Suppressor macrophage (primary cell): ENCODE measurements around the gene CRACDL.
A peak's percentile ranks its signal among the peaks of the same experiment; 100 is the strongest.
"Not testable (repeated sequence)": the region's sequence is repeated elsewhere in the genome, so short reads cannot be mapped to it uniquely, and the experiment has no call there.

Experiments used
- DNase-seq, 4 experiments: peaks; one replicate each; pipeline ENCODE4 v3.0.0-alpha.2; 2020 to 2022

Gene CRACDL

DNA sequence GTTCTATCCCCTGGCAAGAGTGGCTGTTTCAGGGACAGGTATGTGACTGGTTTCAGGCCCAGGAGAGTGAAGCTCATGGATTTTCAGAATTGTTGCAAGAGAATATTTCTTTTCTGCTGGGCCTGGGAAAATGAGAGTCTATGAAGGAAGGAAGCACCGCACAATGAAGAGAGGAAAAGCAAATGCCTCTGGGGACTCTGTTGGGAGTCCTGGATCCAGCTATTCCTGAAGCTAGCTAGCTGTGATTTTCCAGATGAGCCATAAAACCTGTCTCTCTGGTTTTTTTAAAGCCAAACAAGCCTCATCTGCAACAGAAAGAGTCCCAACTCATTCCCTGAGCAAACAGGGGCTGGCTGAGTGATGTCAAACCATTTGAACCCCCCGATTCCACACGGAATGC, 53.7 kb downstream of the CRACDL start:
- DNase-seq = no peak

DNA sequence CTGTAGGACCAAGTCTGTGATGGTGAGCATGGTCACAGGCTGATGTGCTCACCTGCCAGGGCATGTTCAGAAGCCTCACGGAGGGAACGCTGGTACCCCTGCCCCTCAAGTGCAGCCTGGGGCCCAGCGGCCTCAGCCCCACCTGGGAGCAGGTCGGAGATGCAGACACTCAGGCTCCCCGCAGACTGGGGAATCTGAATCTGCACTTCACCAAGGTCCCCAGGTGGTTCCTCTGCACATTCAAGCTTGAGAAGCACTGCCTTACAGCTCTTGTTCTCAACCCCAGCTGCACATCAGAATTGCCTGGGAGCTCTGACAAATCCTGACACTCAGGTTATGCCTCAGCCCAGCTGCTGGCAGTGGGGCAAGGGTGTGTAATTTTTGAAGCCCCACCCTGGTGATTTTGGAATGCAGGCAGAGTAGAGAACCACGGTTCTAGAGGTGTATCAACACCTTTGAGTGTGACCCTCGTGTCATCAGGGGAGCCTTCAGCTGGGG, 54.8 kb downstream of the CRACDL start:
- DNase-seq = no peak

DNA sequence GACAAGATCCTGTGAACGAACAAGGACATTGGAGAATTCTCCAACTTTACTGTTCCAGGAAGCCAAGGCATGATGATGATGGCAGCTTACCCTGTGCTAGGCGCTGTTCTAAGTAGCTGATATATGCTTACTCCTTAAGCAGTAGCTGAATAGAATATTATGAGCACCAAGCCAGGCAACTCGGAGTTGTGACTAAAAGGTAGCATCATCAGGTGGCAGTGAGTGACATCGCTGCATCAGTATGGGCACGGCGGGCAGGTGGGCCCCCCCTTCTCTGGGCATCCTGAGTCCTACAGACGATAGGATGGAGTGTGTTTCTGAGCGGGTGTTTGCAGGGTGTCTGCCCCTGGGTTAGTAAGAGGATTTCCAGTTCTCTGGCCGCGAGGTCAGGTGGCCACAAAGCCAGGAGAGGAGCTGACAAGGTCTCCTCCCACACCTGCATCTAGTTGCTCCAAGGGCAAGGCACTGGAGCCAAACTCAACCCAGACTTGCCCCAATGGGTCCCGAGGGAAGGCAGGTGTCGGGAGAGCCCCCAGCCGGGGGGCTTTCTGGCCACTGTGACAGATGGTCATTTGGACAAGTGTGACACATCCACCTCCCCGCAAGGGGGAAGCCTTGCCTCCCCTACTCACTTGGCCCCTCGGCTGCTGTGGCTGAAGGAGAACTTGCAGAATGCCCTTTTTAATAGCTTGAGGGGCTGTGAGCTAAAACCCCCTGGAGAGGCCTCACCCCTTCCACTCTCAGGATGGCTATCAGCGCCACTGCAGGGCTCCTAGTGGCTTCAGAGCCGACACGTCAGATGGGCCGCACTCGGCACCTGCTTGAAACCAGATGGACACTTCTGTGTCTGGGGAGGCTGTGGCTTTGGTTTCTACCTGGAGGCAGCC, 55.5 kb downstream of the CRACDL start:
- no peak for DNase-seq

DNA sequence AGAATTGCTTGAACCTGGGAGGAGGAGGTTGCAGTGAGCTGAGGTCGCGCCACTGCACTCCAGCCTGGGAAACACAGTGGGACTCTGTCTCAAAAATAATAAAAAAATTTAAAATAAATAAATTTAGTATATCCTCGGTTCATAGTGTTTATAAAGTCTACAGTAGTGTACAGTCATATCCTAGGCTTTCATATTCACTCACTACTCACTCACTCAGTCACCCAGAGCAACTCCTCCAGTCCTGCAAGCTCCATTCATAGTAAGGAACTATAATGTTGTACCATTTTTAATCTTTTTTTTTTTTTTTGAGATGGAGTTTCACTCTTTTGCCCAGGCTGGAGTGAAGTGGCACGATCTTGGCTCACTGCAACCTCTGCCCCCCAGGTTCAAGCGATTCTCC, 58.4 kb downstream of the CRACDL start:
- DNase-seq = not testable (repeated sequence)

DNA sequence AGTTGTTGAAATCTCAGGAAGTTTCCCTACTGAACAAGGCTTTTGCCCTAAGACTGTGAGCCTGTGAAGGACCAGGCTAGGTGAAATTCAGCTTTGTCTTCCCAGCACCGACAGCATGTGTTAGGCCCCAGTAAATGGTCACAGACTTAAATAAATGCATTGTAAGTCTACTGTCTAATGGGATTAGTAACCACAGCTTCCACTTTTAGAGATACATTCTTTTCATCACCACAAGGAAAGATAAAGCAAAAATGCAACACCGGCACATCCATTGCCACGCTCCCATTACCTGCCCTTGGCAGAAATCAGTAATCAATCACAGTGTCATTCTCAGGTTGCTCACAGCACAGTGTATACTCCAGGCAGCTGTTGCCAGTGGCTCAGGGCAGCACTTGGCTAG, 59.3 kb downstream of the CRACDL start:
- DNase-seq = no peak

DNA sequence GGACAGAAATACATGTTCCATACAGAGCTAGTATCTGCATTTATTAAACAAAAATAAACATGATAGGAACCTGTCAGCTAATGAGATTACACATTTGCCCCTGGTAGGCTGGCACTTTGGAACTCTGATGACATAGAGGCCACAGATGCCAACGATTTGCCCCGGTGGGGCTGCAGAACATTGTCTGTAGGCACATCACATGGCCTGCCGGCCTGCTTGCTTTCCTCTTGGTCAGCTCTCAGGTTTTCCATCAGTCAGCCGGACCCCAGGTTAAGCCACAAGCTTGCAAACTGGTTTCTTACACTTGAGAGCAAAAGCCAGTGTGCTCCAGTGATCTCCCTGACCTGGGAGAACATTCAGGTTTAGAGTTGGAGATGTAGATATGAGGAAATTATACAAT, 60.3 kb downstream of the CRACDL start:
- DNase-seq = no peak

DNA sequence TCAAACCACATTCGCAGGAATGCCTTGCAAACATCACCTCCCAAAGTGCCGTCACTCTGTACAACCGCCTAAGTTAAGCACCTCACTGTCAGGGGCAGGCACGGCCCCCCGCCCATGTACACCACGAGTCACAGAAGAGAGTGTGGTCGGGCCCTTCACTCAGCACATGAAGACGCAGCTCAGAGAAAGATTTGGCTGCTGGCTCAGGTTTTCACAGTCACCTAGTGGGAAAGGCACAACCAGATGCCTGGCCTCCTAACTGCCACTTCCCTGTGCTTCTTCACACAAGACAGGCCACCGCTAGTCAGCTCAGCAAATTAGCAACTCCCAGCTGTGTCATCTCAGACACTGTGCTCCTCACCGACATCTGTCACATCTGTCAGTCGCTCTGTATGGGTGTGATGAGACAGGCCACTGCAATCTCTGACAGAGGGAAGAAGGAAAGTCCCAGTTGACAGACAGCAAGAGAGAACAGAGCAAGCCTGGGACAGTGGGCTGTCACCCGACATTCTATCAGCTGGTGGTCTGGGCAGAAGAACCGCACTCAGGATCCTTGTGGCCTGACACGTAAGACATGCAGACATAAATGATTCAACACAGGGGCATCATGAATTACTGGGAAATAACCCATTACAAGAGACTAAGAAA, 60.8 kb downstream of the CRACDL start:
- no peak for DNase-seq

DNA sequence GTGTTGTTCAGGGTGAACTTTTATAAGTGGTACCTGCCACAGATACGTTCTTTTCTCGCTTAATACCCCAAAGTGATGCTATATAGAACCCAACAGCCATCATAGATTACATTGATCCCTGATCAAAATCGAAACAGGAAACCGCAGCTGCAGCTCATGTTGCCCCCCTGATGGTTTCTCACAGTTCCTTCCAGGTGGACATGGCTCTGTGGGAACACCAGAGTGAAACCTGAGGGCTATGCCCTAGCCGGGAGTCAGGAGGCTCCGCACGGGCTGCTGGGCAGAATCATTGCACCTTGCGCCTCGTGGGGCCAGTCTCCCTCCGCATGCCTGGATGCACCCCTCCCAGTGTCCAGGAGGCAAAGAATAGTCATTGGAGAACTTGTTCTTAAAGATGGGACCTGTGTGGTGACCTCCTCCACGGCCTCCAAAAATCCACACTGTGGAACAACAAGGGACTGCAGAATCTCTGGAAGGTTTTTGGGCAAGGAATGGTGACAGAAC, 61.8 kb downstream of the CRACDL start:
- no peak for DNase-seq

DNA sequence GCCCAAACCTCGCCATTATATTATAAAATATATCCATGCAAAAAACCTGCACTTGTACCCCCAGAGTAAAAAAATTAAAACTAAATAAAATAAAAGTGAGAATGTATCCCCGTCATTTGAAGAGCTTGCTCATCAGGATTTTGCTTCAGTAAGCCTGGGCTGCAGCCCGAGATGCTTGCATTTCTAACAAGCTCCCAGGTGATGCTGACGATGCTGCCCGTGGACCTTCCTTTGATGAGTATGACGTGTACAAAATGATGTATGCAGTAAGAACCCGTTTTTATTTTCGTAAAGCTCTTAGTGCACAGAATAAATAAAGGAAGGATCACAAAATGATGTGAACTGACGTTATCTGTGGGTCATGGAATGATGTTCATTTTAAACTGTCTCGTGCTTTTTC, 63.5 kb downstream of the CRACDL start:
- no peak for DNase-seq

DNA sequence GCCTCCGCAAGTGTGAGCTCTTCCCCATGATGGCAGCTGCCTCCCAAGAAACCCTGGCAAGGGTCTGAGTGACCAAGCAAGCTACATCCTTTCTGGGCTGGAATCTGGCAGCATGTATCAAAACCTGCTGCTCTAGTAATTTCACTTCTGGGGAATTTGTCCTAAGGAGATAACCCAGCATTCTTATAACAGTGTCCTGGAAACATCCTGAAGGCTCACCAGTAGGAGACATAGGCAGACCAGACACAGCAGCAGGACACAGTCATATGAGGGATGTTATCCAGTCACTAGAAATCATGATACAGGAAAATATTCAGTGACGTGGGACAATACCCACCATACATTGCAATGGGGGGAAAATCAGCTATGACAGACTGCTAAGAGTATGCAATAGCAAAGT, 64.5 kb downstream of the CRACDL start:
- DNase-seq = no peak

DNA sequence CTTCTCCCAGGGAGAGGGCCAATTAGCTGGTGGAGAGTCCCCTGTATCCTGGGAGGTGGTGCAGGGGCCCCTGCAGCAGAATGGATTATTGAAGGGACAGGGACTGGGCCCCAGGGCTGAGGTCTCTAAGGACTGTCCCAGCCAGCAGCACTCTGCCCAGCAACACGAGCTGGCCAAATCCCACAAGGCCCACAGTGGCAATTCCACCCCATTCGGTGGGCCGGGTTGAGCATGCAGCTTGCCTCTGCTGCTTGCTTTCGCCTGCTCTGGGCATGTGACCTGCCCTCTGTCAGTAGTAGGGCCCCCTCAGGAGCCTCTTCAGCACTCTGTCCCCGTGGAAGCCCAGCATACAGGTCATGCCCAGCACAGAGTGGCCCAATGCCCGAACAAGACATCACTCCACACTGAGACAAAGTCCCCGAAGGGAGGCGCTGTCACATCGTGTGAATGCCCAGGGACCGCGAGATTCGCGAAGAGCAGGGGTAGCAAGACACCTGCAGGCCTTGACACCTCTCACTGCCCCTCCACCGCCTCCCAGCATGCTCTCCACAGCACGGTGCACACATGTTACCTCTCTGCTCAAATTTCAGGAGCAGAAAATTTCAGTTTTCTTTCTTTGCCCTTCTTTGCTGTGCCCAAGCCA, 65.4 kb downstream of the CRACDL start:
- DNase-seq = no peak

DNA sequence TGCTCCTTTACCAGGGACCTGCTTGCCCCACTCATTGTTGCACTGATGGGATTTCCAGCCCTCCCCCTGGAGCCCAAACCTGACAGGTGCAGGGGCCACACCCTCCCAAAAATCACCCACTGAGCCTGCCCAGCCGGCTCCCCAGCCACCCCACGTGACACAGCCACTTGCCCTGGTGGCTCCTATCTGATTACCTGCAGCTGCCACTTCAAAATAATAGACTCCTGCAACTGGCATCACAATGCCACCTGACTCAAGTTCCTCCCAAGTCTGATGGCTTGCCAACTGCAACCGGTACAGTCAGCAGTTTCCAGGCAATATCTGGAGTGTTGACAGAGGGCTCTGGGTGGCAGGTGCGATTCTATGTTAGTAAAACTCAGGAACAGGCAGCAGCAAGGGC, 66.2 kb downstream of the CRACDL start:
- DNase-seq = no peak

DNA sequence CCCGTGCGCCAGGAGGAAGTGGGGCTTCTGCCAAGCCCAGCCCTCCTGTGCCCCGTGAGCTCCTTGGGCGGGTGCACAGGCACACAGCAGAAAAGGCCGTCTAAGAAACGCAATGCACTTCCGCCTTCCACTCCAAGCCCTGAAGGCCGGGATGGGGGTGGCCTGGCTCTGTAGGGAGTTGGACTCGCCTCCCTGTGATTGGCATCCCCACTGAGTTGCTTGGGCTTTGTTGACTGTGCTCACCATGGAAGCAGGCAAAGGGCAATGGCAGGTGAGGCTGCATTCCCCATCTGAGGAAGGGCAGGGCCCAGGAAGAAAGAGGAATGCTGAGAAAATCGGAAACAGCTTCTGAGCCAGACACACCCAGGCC, 66.8 kb downstream of the CRACDL start:
- no peak for DNase-seq

DNA sequence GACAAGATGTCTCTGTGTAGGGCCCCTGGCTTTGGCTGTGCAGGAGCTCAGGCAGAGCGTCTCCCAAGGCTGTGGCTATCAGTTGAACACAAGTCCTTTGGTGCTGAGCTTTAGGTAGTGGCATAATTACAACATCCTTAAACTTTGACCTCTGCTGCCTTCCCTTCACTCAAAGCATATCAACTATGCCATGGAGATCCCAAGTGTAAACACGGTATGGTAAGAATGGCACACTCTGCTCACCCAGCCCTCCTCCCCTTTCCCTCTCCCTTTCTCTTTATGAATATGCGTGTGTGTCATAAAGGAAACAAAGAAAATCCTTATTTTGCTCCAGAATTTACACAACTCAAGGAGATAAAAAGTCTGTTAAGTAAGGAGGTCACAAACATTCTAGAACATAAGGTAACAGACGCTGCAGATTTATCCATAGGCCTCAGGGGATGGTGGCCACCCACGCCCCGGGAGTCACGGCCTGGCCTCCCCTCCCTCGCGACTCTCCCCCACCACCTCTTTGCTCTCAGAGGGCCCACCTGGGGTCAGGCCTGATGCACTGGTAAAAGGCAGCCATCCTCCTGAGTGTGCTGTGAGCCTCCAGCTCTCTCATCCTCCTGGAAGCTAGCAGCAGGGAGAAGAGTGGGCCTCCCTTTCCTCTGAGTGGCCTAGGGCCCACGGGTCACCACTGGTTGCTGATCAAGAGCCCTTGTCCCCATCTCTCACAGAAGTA, 67.3 kb downstream of the CRACDL start:
- no peak for DNase-seq

DNA sequence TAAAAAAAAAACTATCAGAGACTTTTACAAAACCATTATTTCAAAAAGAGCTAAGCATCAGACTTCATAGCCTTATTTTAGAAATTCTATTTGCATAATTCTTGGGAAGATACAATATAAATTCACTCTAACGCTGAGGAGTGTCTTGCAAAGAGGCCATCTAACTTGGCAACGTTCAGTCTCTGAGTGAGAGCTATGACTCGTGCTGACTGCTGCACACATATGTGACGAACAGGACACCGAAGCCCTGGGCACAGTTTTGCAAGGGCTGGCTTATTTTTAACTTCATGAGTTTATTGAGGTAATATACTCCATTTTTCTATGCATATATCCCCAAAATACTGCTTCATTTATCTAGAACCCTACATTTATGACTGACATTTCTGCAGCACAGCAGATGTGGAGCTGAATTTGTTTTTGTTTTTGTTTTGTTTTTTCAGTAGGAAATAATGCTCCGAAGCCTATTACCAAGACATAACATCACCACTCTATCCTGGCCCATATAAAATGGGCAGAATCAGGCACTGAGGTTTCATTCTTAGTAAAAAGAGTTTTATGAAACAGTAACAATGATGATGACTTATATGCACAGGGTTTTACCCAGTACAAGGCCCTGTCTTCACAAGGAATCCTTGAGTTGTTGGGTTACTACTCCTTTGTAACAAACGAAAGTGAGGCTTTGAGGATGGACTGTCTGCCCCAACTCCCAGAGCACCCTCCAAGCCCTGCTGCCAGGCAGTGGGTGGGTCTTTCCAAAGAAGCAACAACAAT, 68.3 kb downstream of the CRACDL start:
- no peak for DNase-seq

DNA sequence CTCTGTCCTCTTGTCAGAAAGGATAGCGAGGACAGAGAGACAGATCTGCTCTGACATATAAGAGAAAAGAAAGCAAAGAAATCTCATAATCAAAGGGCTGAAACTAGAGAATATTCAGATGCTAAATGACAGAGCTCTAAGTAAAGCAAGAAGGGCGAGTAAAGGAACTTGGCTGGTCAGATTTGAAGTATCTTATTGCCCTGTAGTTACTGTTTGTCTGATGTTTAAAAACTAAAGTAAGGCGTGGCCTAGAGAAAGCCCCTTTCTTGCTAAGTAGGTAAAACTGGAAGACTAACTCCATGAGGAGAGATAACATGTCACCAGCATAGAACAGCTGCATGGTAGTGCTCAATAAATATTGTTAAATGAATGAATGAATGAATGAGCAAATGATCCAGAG, 70.0 kb downstream of the CRACDL start:
- no peak for DNase-seq

DNA sequence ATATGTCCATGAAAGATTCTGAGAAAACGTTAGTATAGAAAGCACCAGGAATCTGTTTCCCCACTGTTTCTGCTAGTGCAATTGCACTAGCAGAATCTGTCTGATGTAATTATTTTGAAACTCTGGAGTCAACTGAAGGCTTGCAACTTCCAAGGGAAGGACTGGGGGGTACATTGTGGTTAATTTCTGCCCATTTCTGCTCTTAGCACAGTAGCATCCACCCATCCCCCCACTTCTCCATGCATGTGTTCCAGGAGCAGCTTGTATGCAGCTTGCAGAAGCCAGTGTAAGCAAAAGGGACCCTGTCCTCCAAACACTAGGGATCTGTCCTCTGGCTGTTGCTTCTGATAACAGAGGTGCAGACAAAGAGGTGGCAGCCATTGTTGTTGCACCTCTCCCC, 74.4 kb downstream of the CRACDL start:
- no peak for DNase-seq

DNA sequence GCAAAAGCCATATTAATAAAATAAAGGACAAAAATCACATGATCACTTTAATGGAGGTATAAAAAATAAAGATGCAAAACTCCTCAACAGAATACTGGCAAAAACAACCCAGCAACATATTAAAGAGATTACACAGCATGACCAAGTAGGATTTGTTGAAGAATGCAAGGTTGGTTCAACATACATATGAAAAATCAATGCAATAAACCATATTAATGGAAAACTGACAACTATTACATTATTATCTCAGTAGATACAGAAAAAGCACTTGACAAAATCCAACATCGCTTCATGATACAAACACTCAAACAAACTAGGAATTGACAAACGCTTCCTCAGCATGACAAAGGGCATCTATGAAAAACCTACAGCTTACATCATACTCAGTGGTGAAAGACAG, 76.7 kb downstream of the CRACDL start:
- DNase-seq = no peak

DNA sequence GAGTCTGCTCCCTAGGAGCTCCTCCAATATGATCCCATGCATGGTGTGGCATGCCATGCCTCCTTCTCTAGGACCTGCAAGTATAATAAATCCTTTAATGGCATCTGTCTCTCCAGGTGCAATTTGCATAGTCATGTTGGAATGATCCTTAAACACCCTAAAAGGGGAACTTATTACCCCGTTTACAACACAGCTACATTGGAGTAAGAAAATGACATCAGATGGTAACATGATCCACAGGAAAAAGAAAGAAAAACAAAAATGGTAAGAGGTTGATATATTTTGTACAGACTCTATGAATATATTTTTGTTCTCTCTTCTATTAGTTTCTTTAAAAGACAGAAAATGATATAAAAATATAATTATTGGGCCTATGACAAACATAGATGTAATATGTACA, 79.0 kb downstream of the CRACDL start:
- DNase-seq = peak in 2 of 4 experiments; percentile 39 to 45

DNA sequence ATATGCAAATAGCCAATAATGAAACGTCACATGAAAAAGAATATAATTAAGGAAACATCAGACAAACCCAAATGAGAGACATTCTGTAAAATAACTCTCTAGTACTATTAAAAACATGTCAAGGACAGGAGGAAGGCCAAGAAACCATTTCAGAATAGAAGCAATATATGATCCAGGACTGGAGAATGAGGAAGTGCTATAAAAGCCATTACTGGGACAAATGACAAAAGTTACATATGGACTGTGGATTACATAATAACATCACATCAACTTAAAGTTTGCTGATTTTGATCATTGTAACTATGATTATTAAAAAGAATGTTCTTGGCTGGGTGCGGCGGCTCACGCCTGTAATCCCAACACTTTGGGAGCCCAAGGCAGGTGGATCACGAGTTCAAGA, 81.3 kb downstream of the CRACDL start:
- DNase-seq = peak in 3 of 4 experiments; percentile 9 to 49 (median 47)

DNA sequence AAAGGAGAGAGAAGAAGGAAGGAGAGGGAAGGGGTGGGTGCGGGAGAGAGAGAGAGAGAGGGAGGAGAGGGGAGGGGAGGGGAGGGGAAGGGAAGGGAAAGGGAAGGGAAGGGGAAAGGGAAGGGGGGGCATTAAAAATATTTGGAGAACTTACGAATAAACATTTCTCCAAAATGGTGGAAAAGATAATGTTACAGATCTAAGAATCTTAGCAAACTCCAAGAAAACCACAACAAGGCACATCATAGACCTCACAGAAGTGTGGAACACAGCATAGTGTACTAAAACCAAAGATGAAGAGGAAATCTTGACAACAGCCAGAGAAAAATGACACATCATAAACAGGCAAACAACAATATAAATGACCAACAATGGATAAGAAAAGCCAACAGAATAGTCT, 83.1 kb downstream of the CRACDL start:
- no peak for DNase-seq

DNA sequence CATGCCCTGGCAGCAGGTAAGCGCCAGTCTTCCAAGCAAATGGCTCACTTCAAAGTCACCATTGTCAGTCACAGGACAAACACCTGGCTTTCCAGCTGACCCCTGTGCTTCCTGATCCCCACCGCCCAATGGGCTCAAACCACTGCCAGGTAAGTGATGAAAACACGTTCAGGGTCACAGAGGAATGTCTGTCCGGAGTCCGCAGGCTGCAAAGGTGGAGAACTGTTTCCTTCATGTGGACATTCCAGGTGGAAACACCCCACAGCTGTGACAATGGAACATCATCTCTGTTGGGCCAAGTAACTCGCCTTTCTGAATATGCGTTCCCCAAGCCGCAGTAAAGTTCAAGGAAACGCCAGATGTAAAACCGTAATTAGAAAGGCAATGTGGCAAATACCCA, 86.0 kb downstream of the CRACDL start:
- DNase-seq = no peak
